Esophagus muscularis mucosa (tissue), 3 donors: ENCODE measurements around the gene GSN.

Experiments
- POLR2AphosphoS5 ChIP-seq, 2 donors: sonication (generic); formaldehyde crosslinking; IDR thresholded peaks; one replicate each; pipeline ENCODE4 v1.6.1; 2017; ENCODE audit warnings: antibody characterized with exemption in 2 of 2
- TF ChIP-seq, protein P1 (sequence below), 3 experiments: fragments of 200-600 bp in 2 of 3; fragments of 450-650 bp in 1 of 3; sonication (generic) in 2 of 3; IDR thresholded peaks; one replicate each; pipeline ENCODE4 v1.5.1; 2017 to 2019; ENCODE audit warnings: antibody characterized with exemption in 3 of 3, mild to moderate bottlenecking in 2 of 3, moderate library complexity in 1 of 3

DNA sequence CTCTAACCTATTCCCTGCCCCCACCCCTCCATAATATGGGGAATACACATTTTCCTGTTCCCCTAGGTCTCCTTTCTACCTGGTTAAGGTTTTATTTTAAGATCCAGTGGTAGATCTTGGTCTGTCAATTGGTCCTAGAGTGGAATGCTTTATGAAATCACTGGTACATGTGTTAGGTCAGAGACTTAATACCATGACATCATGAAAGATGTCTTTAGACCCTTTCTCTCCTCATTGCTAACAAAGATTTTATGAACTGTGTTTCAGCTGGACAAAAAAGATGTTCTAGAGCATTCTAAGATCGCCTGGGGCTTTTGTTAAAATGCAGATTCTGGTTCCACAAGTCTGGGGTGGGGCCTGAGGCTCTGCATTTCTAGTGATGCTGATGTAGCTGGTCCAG, 9.1 kb downstream of the GSN start:
- no peak for TF ChIP-seq POLR2AphosphoS5 (IDR thresholded peaks at IDR 0.05)
- TF ChIP-seq, protein P1, sequence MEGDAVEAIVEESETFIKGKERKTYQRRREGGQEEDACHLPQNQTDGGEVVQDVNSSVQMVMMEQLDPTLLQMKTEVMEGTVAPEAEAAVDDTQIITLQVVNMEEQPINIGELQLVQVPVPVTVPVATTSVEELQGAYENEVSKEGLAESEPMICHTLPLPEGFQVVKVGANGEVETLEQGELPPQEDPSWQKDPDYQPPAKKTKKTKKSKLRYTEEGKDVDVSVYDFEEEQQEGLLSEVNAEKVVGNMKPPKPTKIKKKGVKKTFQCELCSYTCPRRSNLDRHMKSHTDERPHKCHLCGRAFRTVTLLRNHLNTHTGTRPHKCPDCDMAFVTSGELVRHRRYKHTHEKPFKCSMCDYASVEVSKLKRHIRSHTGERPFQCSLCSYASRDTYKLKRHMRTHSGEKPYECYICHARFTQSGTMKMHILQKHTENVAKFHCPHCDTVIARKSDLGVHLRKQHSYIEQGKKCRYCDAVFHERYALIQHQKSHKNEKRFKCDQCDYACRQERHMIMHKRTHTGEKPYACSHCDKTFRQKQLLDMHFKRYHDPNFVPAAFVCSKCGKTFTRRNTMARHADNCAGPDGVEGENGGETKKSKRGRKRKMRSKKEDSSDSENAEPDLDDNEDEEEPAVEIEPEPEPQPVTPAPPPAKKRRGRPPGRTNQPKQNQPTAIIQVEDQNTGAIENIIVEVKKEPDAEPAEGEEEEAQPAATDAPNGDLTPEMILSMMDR (IDR thresholded peaks at IDR 0.05): no peak
